Forelimb muscle (tissue), 1 donor: Measurements from ENCODE around the gene KLK13. TPM values are rescaled to one million over a fixed set of nuclear protein-coding genes. Genes with fewer than 3 reads are reported as not detected.

Experiments
- DNase-seq: peaks from one replicate; pipeline ENCODE4 v3.0.0-alpha.2; 2013; ENCODE audit warnings: low read depth
- polyA plus RNA-seq: library from polyadenylated mRNA; unstranded; fragments of 120-200 nt; gene quantifications from one replicate; pipeline ENCODE4 v1.2.1, GENCODE V29; 2013; ENCODE audit not compliant: insufficient read length

Gene KLK13
- polyA plus RNA-seq, 1 donor = not detected

- DNase-seq = no peak
Observed at GRCh38 chr19:51019544-51019925, 45.4 kb downstream of the KLK13 start, which contains the start of gene KLK10. KLK10 (minus strand) TSS chr19:51019709; CDS start chr19:51019130, 579 bp downstream.

GRCh38 chr19:51018745-51019543 is 45.9 kb downstream of the KLK13 start:
- DNase-seq = no peak

- no peak for DNase-seq
Observed at GRCh38 chr19:51016798-51017683, 47.9 kb downstream of the KLK13 start.

DNA sequence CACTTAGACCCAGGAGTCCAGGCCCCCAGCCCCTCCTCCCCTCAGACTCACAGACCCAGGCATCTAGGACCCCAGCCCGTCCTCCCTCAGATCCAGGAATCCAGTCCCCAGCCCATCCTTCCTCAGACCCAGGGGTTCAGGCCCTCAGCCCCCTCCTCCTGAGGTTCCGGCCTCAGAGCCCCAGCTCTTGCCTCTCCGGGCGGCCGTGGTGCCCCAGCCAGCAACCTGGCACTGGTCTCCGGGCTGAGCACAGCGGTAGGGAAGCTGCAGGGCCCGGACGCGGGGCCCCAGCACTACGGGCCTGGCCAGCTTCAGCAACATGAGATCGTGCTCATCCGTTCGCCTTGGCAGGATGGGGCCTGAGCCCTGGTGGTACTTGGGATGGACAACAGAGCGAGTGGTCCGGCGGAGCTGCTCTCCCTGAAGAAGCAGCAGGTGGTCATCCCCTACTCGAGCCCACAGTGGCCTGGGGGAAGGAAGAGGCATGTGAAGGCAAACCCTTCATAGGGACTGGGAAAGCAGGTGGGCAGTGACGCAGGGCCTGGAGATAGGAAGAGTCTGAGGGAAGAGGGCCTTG is 49.1 kb downstream of the KLK13 start:
- no peak for DNase-seq

GRCh38 chr19:51014242-51014641 is 50.6 kb downstream of the KLK13 start:
- no peak for DNase-seq

DNA sequence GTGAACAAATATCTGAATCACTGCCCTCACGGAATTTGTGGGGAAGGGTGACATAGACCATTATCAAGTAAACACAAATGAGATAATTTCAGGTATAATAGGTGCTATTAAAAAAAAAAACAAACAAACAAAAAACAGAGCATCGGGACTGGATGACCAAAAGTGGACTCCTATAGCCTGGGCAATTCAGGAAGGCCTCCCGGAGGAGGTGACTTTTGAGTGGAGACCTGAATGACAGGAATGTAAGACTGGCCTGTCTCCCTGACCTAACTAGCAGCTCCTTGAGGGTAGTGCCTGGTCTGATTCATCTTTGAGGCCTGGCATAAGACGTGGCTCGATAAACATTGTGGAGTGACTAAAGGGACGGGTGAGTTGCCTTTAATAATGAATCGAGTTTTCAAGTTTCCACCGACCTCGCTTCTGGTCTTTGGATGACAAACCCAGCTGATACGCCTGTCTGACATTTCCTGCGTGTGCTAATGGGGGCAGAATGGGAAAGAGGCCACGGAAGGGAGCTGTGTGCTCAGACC is 52.2 kb downstream of the KLK13 start:
- no peak for DNase-seq

DNA sequence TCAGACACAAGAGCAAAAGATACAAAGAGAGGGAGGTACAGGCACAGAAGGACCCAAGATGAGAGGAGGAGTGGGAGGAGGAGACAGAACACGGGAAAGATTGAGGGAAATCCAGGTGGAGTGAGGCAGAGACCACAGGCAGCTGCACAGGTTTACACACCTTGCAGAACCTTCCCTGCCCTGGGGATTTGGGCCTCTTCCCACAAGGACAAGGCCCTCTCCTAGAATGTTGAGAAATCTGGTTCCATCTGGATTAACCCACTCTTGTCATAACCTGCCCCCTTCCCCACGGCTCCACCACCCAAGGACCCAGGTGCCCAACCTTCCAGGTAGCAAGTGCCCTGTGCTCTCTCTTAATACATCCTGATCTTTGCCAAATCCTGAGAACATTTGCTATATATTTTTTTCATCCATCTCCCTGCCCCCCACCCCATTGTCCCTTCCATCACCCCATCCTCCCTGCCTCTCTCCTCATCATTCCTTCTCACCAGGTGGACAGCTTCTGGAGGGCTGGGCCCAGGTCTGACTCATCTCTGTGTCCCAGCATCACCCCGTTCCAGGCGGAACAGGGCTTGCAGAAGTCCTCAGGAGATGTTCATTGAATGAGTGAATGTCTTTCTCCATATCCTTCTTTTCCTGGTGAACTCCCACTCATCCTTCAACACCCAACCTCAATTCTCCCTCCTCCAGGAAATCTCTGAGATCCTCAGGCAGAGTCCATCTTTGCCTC is 54.7 kb downstream of the KLK13 start:
- DNase-seq = no peak

GRCh38 chr19:51009061-51009891 is 55.6 kb downstream of the KLK13 start:
- no peak for DNase-seq

DNA sequence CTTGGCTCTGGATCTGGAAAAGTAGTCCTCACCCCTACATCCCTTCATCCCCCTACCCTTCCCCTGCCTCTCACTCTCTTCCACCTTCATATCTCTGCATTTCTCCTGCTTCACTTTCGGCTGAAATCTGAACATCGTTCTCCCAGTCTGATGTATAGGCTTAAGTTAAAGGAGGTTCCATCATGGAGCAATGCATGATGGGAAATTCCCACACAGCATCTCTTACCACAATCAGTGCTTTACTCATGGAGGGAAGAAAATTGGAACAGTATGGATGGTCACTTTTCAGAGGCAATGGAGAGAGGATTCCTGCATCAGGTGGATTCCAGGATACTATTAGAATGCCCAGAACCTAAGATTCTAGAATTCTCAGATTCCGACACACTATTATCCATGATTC is 57.4 kb downstream of the KLK13 start:
- DNase-seq = no peak

- no peak for DNase-seq
Observed at GRCh38 chr19:51006406-51006805, 58.5 kb downstream of the KLK13 start.

Other genes with a start within 250 kb of the KLK13 start
- gene KLK1, start 241.3 kb downstream of the KLK13 start, polyA plus RNA-seq = 0.56 TPM
- gene KLK15, start 231.5 kb downstream of the KLK13 start, polyA plus RNA-seq = not detected
- not detected for gene KLK3, start 210.2 kb downstream of the KLK13 start, polyA plus RNA-seq
- 0.40 TPM for gene KLK2, start 191.7 kb downstream of the KLK13 start, polyA plus RNA-seq
- gene KLK4, start 153.7 kb downstream of the KLK13 start, polyA plus RNA-seq = not detected
- not detected for gene KLK5, start 112.1 kb downstream of the KLK13 start, polyA plus RNA-seq
- gene KLK6, start 95.5 kb downstream of the KLK13 start, polyA plus RNA-seq = 0.10 TPM
- not detected for gene KLK7, start 81.2 kb downstream of the KLK13 start, polyA plus RNA-seq
- gene KLK8, start 63.5 kb downstream of the KLK13 start, polyA plus RNA-seq = not detected
- 0.18 TPM for gene KLK10, start 45.4 kb downstream of the KLK13 start, polyA plus RNA-seq
- gene KLK11, start 38.5 kb downstream of the KLK13 start, polyA plus RNA-seq = not detected
- not detected for gene KLK12, start 30.1 kb downstream of the KLK13 start, polyA plus RNA-seq
- gene KLK14, start 17.8 kb upstream of the KLK13 start, polyA plus RNA-seq = 0.34 TPM
- 2.4 TPM for gene CTU1, start 43.3 kb upstream of the KLK13 start, polyA plus RNA-seq
- 0.65 TPM for gene SIGLEC9, start 59.8 kb upstream of the KLK13 start, polyA plus RNA-seq
- 0.37 TPM for gene SIGLEC7, start 77.2 kb upstream of the KLK13 start, polyA plus RNA-seq
- 3.8 TPM for gene CD33, start 160.0 kb upstream of the KLK13 start, polyA plus RNA-seq
- gene SIGLECL1, start 186.0 kb upstream of the KLK13 start, polyA plus RNA-seq = not detected
- 0.10 TPM for gene IGLON5, start 246.6 kb upstream of the KLK13 start, polyA plus RNA-seq